GM18858 (cell line): ENCODE measurements around the gene CCDC12.
"Not testable (repeated sequence)": the region's sequence is repeated elsewhere in the genome, so short reads cannot be mapped to it uniquely, and the experiment has no call there.

Experiments
- ATAC-seq: cut with Tn5 transposase; IDR thresholded peaks from one replicate; pipeline ENCODE4 v1.9.1; 2021; ENCODE audit not compliant: unreplicated experiment

Gene CCDC12

DNA sequence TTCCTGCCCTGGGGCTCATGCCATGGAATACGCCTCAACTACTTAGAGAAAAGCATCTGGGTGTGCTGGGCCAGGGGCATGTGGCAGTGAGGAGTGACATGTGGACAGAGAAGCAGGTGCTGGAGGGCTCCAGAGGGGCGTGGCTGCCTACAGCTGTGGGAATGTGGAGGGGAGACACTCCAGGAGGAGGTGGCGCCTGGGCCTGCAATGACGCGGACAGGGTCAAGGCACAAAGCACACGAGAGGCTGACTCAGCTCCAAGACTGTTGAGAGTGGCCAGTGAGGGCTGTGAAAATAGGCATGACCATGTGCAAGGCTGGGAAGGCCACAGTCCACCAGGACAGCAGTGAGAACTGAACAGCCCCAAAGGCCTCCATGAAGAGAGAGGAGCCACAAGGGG is 50.5 kb downstream of the CCDC12 start:
- no peak for ATAC-seq

DNA sequence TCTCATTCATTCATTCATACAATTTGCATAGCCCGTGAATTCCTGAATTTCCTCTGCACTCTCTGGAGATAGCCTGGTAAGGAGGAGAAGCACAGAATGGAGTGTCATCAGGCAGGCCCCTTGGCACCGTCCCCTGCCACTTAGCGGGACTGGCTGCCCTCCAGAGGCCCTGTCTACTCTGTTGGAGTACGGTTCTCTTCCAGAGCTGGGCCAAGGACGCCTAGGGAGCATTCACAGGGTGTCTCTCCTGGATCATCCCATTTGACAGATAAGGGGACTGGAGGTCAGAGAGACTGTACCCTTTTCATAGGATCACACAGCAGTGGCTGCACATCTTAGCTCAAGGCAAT is 51.0 kb downstream of the CCDC12 start:
- no peak for ATAC-seq

DNA sequence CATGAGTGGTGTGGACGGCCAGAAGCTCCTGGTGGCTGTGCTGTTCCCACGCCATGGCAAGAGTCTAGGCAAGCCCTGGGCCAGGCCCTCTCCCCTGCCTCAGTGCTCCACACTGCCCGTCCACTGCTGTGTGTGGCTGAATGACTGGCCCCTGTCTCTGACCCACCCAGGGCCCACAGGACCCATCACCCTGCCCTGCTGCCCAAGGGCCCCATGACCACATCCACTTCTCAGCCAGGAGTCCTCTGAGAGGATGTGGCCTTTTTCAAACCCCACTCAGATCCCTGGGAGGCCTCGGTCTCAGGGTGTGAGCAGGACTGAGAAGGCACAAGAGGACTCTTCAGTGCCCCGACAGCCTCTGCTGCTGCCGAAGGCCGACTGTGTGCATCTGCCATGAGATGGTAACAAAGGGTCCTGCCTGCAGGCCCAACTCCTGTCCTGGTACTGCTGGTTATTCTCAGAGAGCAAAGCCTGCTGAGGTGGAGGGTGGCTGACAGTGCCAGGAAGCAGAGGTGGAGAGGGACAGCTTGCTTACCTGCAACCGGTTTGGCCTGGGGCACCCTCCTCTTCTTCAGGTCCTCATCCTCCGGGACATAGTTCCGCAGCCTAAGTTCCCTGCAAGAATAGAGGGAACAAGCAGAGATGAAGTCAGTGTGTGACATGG is 51.5 kb downstream of the CCDC12 start:
- ATAC-seq, result no peak

DNA sequence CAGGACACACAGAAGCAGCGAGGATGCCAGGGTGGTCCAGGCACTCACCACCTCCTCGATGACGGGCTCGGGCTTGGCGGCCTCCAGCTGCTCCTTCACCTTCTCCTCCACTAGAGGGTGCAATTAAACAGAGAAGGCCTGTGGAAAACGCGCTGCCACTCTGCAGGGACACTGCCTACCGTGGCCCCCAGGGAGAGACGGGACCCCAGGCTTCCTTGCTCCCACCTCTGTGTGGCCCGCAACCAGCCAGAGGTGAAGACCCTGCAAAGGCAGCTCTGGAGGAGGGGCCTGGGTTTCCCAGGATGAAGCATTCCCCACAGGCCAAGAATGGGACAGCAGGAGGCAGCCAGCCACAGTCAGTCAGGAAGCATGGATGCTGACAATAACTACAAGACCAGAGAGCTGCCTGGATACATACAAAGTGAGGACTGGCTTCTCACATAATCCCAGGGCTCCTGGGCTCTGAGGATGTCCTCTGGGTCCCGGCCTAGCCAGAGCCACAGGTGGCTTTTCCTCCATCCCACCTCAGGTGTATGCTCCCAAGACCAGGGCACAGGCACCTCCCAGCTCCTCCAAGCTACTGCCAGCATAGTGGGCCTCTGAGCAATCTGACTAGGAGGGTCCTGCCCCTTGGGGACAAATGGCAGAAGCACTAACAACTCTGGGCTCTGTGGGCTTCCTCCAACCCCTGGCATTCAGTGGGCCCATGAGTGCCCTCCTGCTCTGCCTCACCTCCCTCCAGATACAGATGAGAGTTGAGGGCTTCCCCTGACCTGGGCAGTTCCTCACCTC is 52.8 kb downstream of the CCDC12 start:
- ATAC-seq, result no peak

DNA sequence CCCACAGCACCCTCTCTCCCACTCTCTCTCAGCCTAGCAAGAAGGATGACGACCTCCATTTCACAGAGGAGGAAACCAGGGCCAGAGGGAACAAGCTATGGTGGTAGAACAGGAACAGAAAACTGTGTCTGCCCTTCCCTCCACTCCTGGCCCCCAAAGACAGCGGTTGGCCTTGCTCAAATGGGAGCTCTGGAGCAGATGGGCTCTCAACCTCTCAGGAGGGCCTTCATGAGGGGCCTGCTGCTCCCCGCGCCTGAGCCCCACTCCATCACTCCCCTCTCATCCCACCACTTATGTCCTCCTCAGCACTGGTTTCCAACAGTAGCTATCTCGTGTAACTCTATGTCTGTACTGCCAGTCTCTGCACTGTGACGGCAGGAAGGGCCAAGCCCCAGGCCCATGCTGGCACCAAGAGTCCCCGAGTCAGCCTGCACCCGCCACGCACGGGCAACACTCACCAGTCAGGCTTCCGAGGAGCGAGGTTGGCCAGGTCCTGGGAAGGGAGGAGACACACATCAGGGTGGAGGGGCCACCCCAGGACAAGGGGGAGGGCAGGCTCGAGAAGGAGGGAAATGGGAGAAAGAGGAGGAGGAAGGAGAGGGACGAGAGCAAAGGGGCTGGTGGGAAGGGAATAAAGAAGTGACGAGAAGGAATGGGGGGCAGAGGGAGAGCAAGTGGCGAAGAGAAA is 53.5 kb downstream of the CCDC12 start:
- ATAC-seq, result no peak

DNA sequence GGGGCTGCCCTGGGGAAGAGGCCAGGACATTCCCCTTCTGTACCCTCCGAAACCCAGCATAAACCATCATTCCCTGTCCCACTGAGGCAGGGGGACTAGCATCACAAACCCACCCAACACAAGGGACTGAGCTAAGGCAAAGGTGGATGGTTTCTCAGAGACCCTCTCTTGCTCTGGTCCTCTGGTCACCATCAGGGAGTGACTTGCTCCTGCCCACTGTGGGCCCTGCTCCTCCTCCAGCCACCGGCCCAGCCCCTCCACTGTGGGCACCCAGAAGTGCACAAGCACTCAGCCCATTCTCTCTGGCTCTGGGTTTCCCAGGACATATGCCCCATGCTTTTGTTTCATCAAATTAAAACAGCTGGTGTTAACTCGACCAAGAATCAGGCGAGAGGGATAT is 54.1 kb downstream of the CCDC12 start:
- ATAC-seq, result no peak

DNA sequence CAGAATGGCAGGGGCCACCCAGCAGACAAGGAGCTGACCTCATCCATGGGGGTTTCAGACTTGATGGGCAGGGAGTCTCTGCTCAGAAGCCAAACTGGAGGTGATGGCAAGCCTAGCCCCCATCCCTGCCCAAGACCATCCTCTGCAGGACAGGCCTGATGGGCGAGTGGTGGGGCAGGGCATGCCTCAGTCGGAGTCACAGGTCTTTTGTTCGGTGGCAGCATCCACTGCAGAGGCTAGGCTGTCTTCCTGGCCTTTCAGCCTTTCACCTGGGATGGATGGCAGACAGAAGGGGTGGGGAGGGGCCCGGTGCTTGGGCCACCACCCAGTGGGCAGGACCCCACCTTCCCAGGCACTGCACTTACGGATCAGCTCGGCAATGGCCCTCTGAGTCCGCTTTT is 54.7 kb downstream of the CCDC12 start:
- ATAC-seq, result no peak

DNA sequence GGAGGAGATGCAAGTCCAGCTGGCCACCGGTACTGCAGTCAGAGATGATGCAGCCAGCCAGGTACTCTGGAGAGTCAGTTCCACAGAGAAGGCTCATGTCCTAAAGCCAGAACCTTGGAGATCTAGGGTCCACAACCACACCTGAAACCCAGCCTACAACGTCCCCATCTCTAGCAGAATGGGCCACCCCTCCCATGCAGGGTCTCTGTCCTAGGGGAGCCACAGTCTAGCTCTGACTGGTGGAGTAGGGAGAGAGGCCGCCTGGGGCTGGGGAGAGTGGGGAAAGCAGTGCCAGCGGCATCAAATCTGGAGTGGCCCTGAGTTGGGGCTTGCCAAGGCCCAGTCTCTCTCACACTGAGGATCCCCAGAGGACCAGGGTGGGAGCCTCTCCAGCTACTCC is 55.5 kb downstream of the CCDC12 start:
- no peak for ATAC-seq

DNA sequence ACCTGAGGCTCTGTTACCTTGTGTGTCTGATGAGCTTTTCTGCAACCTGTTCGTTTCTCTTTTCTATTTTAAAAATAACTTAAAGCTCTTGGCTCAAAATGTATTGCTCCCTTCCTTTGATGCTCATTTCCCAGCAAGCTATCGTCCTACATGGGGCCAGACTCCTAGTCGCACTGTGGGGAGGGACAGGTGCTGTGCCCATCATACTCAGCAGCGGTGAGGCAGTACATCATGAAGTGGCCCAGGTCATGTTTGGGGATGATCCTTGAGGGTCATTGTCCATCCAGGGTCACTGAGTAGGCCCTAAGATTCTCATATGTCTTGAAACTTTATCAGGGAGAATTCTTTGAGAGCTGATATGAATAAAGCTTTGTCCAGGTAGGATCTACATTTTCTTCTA is 57.9 kb downstream of the CCDC12 start:
- no peak for ATAC-seq

DNA sequence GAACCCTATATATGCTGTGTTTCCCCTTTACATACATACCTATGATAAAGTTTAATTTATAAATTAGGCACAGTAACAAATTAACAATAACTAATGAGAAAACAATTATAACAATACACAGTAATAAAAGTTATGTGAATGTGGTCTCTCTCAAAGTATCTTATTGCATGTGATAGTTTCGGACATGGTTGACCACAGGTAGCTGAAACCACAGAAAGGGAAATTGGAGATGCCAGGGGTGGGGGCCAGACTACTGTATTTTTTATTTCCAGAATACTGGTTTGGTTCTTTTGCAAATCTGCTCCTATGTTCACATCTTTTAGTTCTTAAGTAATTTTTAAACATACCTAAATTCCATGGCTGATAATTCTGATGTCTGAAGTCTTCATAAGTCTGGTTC is 58.3 kb downstream of the CCDC12 start:
- ATAC-seq, result no peak

DNA sequence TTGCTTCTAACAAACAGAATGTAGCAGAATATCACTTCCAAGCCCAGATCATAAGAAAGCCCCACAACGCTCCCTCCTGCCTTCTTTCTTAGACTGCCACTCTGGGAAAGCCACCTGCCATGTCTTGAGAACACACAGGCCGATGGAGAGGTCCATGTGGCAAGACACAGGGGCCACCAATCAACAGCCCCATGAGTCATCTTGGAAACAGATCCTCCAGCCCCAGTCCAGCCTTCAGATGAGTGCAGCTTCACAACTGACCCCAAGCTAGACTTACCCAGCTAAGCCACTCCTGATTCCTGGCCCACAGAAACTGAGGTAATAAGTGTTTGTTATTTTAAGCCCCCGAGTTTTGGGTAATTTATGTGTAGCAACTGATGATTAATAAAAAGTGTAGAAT is 59.3 kb downstream of the CCDC12 start:
- ATAC-seq, result no peak

DNA sequence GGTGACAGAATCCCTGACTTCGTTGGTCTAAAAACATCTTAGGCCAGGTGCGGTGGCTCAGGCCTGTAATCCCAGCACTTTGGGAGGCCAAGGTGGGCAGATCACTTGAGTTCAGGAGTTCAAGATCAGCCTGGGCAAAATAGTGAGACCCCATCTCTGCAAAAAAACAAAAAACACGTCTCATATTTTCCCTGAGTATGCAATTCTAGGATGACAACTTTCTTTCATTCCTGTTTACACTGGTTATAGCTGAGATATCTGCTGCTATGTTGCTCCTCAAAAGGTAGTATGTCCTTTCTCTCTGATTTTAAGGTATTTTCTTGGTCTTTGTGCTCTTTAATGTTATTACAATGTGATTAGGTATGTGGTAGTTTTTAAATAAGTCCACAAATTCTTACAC is 59.7 kb downstream of the CCDC12 start:
- ATAC-seq, result no peak

DNA sequence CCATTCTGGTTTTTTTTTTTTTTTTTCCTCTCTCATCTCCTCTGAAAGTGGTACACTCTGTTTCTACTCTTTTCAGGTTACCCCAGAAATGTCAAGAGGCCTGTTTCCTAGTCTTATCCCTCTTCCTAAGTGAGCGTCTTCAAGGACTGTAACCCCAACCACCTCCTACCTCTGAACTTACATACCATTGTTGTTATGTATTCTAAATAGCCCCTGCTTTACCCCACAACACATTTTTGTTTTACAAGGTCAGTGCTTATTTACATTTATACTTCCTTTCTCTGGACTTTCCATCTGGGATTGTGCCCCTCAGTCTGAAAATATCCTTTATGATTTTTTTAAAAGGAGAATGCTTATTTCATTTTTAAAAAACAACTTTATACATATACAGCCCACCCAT is 60.3 kb downstream of the CCDC12 start:
- no peak for ATAC-seq

DNA sequence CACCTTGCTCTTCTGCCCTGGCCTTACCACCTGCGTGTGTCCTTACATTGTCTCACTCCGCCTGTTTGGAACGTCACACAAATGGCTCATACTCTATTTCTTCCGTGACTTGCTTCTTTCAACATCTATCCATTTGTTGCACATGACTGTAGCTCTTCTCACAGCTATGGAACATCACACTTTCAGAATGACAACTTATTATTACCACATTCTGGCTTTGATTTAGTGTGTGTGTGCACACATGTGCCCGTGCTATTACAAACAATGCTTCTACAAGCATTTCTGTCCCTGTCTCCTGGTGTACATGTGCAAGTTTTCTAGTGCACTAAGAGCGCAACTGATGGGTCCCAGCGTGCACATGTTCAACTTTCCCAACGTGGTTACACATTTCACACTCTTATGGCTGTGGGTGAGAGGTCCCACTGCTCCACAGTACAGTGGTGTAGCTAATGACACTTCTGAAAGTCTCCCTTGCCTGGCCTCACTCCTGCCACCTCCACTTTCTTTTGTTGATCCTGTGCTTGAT is 61.2 kb downstream of the CCDC12 start:
- no peak for ATAC-seq

DNA sequence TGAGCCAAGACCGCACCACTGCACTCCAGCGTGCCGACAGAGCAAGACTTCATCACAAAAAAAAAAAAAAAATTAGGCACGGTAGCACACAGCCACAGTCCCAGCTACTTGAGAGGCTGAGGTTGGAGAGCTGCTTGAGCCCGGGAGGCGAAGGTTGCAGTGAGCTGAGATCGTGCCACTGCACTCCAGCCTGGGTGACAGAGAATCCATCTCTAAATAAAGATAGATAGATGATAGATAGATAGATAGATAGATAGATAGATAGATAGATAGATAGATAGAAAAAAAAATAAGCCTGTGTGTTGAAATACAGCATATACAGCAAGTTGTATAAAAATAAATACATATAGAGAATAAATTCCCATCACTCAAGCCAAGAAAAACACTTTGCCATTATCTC is 61.7 kb downstream of the CCDC12 start:
- ATAC-seq, result no peak

DNA sequence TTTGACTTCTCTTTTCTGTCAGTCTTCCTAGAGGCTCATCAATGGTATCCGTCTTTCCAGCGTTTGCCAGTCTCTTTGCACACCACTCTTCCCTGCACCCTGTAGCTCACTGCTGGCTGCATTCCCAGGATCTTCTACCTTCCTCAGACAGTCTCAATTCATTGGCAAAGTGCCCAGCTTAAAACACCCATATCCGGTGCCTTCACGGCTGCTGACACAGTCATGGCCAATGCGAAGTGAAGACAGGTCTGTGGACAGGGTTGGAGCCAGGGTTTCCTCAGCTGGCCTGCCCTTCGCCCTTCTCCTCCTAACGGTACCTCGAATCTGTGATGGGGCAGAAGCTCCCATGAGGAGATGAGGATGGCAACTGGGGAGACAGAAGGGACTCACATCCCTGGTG is 62.9 kb downstream of the CCDC12 start:
- no peak for ATAC-seq

DNA sequence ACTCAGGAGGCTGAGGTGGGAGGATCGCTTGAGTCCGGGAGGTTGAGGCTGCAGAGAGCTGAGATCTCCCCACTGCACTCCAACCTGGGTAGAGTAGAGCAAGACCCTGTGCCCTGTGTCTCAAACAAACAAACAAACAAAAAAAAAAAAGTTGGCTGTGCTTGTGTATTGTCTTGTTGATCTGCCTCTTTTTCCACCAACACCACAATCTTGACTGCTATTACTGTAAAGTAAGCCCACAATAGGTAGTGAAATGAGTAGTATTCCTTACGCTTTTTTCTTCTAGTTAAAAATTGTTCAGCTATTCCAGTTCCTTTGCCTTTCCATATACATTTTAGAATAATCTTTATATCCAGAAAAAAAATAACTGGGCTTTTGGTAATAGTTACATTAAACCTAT is 63.6 kb downstream of the CCDC12 start:
- ATAC-seq, result no peak

DNA sequence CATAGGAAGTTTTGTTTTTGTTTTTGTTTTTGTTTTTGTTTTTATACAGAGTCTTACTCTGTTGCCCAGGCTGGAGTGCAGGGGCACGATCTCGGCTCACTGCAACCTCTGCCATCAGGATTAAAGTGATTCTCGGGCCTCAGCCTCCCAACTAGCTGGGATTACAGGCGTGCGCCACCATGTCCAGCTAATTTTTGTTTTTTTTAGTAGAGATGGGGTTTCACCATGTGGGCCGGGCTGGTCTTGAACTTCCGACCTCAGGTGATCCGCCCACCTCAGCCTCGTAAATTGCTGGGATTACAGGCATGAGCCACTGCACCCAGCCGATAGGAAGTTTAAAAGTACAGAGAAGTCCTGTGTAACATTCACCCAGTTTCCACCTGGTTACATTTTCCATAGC is 65.6 kb downstream of the CCDC12 start:
- not testable (repeated sequence) for ATAC-seq

DNA sequence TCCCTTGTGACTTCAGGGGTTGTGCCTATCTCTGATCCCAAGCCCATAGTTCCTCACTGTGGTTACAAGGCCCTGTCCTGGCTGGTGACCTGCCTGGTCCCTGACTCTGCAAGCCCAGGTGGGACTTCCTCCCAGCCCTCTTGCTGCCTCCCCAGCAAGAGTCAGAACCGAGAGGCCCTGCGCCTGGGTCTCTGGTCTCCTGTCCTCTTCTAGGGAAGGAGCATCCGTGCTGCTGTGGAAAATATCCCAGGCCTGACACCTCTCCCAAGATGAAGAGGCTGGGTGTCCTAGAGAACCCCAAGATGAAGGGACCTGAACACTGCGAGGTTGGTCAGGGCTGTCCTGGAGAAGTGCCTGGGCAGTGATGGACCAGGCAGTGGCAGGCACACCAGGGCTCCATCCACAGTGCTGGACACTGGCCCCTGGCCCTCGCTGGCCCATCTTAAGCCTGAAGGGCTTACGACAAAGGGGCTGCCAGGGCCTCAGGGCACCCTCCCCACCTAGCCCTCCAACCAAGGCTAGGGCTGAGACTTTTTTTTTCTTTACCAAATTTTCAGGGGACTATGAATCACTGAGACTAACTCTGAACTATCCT is 66.3 kb downstream of the CCDC12 start:
- no peak for ATAC-seq

DNA sequence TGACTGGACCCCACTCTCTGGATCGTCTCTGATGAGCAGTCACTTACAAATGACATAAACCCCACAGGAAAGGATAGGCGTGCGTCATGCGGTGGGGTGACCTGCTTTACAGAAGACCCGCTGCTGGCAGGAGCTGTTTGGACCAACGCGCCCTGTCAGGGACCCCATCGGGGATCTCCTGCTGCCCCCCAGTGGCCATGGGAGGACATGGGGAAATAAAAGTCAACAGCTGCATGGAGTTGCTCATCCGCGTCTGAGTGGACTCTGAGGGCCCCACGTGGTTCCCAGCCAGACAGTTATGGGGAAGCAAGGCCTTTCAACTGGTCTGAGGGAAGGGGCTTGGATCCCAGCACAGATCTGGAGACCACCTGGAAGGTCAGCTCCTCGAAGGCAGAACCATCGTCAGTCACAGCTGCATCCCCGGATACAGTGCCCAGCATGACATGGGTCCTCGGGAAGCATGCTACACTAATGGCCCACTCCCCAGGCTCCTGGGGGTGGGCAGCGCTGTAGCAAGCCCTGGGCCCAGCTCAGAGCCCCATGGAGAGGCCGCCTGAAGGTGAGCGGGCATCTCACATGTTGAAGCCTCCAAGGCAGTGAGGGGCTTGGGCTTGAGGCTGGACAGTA is 66.9 kb downstream of the CCDC12 start:
- ATAC-seq, result no peak

DNA sequence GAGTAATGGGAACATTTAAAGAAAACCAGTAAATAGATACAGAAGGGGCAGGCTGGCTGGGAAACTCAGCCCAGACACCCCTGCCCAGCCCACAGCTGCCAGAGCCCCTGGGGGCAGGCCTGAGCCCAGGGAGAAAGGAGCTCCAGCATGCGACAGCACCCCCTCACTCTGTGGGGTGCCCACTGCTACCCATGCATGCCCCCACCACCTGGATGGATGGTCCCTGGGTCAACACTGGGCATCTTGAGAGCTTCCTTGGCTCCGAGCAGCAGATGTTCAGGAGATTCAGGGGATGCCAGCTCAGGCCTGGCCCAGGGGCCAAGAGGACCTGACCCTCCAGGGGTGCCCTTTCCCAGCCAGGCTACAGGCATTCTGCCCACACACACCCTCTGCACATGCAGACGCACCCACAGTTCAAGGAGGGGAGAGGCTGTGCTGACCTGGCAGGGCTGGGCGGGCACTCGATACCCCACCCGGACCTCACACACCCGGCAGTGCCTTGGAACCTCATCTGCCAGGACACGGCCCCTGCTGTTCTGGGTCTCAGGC is 67.5 kb downstream of the CCDC12 start:
- no peak for ATAC-seq
